SK-N-SH treated with all-trans-retinoic acid at 6 μM for 48 hours (cell line): Measurements from ENCODE around the gene EHHADH.

Experiments used
- PATZ1 ChIP-seq: fragments of 250-450 bp; sonication (Bioruptor Pico); IDR thresholded peaks from 2 replicates; pipeline ENCODE4 v1.8.0; 2020; ENCODE audit warnings: mild to moderate bottlenecking, moderate library complexity, borderline replicate concordance
- ZFP3 ChIP-seq: fragments of 250-450 bp; sonication (Bioruptor Pico); IDR thresholded peaks from 2 replicates; pipeline ENCODE4 v1.5.0; 2020; ENCODE audit warnings: mild to moderate bottlenecking, moderate library complexity

GRCh38 chr3:185200639-185201038, 53.2 kb downstream of the EHHADH start:
- TF ChIP-seq ZFP3 (CRISPR knock-in tag) (no peak), PATZ1 (CRISPR knock-in tag) (no peak)
